ENCODE results near the gene SMARCAD1. TPM values are rescaled to one million over a fixed set of nuclear protein-coding genes. Genes with fewer than 3 reads are reported as not detected.

SMARCAD1 gene
- total RNA-seq, 1 donor from 2014 or later: 24.2 TPM

DNA sequence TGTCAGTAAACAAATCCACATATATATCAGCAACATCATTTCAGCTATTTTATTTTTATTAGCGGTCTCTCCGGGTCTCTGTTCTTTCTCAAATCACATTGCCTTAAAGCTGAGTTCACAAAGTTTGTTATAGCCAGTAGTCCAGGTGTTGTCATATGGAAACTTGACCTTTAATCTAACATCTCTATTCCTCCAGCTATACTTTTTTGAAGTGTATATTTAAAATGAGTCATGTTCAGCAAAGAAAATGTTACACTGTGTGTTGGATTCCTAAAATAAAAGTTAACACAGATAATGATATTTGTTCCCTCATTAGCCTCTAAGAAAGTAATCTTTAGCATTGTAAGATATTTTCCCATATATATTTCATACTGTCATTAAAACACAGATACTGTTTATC is 63.6 kb downstream of the SMARCAD1 start:
- Histone ChIP-seq H3K36me3 (peaks cover 64% of the 10 kb centered on the region), H3K4me3 (no peak overlapping the region), H3K27ac (no peak overlapping the region), H3K27me3 (ENCODE audit: low read depth) (no peaks in the 10 kb centered on the region), H3K4me1 (no peaks in the 10 kb centered on the region), H3K9me3 (no peaks in the 10 kb centered on the region)
- intact Hi-C loops (cut with DNase I): no loop called here
- ATAC-seq (no peak), DNase-seq (no peak)
- TF ChIP-seq, protein P1, sequence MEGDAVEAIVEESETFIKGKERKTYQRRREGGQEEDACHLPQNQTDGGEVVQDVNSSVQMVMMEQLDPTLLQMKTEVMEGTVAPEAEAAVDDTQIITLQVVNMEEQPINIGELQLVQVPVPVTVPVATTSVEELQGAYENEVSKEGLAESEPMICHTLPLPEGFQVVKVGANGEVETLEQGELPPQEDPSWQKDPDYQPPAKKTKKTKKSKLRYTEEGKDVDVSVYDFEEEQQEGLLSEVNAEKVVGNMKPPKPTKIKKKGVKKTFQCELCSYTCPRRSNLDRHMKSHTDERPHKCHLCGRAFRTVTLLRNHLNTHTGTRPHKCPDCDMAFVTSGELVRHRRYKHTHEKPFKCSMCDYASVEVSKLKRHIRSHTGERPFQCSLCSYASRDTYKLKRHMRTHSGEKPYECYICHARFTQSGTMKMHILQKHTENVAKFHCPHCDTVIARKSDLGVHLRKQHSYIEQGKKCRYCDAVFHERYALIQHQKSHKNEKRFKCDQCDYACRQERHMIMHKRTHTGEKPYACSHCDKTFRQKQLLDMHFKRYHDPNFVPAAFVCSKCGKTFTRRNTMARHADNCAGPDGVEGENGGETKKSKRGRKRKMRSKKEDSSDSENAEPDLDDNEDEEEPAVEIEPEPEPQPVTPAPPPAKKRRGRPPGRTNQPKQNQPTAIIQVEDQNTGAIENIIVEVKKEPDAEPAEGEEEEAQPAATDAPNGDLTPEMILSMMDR (IDR thresholded peaks at IDR 0.05): no peak

DNA sequence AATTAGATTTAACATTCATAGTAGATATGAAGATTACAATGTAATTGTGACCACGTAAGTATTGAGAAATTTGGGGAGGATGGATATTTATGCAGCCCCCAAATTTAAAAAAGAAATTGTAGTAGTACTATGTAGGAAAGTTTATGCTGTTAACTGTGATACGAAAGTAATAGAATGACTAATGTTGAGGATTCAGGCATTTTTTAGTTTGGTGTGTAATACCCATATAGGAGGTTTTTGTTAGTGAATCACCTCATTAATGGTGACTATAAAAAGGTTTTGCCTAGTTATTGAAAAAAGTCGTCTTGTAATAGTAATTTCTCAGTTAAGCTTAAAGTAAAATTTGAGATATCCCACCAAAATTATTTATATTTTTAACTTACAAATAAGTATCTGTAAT is 67.2 kb downstream of the SMARCAD1 start:
- intact Hi-C loops (cut with DNase I): no loop called here
- Histone ChIP-seq H3K27ac (no peak overlapping the region), H3K4me1 (no peaks in the 10 kb centered on the region), H3K36me3 (peaks cover 93% of the 10 kb centered on the region), H3K27me3 (ENCODE audit: low read depth) (no peaks in the 10 kb centered on the region), H3K4me3 (no peak overlapping the region), H3K9me3 (no peaks in the 10 kb centered on the region)
- ATAC-seq (no peak), DNase-seq (no peak)
- TF ChIP-seq, protein P1 (IDR thresholded peaks at IDR 0.05): no peak

DNA sequence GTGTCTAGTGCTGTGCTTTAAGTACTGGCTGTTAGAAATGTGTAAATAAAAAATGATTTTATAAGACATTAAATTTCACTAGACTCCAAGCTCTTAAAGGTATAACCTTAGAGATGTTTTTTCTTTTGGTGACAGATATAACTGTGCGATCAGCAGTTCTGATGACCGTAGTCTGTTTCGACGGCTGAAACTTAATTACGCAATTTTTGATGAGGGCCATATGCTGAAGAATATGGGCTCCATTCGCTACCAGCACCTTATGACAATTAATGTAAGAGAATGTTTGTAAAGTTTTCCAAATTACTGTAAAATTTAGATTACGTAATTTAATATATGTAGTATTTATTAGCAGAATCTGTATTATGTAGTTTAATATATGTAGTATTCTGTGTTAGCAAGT is 68.5 kb downstream of the SMARCAD1 start:
- TF ChIP-seq, protein P1 (IDR thresholded peaks at IDR 0.05): no peak
- Histone ChIP-seq H3K4me1 (no peaks in the 10 kb centered on the region), H3K27me3 (ENCODE audit: low read depth) (no peaks in the 10 kb centered on the region), H3K27ac (no peak overlapping the region), H3K4me3 (no peak overlapping the region), H3K9me3 (no peaks in the 10 kb centered on the region), H3K36me3 (peaks cover 98% of the 10 kb centered on the region)
- DNase-seq (no peak), ATAC-seq (no peak)
- intact Hi-C loops (cut with DNase I): no loop called here

DNA sequence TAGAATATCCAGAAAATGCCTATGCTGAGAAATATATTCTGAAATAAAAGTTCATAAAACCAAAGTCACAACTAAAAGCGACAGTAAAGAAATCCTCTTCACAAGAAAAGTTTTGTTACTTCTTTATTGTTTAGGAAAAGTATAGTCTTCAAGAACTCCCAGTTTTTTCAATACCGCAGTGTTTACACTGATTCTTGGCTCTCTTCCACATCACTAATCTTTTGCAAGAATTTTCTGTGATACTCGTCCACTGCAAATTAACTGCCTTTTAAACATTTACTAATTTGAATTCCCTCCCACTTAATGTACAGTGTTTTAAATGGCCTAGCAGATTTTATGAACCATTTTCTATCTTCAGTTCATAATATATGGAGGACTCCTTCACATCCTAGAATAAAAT is 69.9 kb downstream of the SMARCAD1 start:
- Histone ChIP-seq H3K27ac (no peak overlapping the region), H3K4me1 (no peaks in the 10 kb centered on the region), H3K4me3 (no peak overlapping the region), H3K27me3 (ENCODE audit: low read depth) (no peaks in the 10 kb centered on the region), H3K36me3 (peaks cover 93% of the 10 kb centered on the region), H3K9me3 (no peaks in the 10 kb centered on the region)
- DNase-seq: no peak
- no peak for ATAC-seq
- TF ChIP-seq, protein P1 (IDR thresholded peaks at IDR 0.05): no peak
- intact Hi-C loops (cut with DNase I): no loop called here

DNA sequence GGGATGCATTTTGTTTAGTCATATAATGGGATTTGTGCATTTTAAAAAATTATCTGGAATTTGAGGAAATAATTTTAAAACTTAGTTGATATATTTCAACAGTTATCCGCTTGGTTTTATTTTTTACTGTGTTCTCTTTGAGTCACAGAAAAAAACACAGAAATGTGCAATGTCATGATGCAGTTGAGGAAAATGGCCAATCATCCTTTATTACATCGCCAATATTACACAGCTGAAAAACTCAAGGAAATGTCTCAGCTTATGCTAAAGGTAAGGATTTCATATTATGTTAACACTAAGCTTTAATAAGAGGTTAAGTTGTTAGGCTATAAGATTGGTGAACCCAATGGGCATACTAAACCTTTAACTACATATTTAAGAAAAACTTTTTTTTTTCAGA is 71.1 kb downstream of the SMARCAD1 start:
- TF ChIP-seq, protein P1 (IDR thresholded peaks at IDR 0.05): no peak
- Histone ChIP-seq H3K36me3 (peaks cover 93% of the 10 kb centered on the region), H3K9me3 (no peaks in the 10 kb centered on the region), H3K27ac (no peak overlapping the region), H3K27me3 (ENCODE audit: low read depth) (no peaks in the 10 kb centered on the region), H3K4me1 (no peaks in the 10 kb centered on the region), H3K4me3 (no peak overlapping the region)
- no peak for ATAC-seq
- no peak for DNase-seq
- intact Hi-C loops (cut with DNase I): no loop called here

DNA sequence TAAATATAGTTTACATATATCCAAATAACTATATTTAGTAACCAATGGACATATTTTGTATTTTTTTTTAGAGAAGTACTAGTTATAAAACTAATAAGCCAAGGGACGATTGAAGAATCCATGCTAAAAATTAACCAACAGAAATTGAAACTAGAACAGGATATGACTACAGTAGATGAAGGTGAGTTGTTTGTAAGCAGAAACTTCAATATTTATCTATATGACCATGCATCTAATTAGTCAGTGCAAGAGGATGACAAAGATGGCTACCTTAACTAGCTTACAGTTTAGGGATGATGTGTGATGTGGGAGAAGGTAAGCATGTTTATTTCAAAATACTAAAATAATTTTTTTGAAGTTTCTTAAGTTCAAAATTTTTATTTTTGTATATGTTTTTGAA is 77.2 kb downstream of the SMARCAD1 start:
- intact Hi-C loops (cut with DNase I): no loop called here
- H3K36me3 ChIP-seq: peaks cover 90% of the 10 kb centered on the region
- H3K4me1 ChIP-seq: no peaks in the 10 kb centered on the region
- H3K27me3 ChIP-seq (ENCODE audit: low read depth): no peaks in the 10 kb centered on the region
- ATAC-seq: no peak
- no peak overlapping the region for H3K4me3 ChIP-seq
- no peak for DNase-seq
- TF ChIP-seq, protein P1 (IDR thresholded peaks at IDR 0.05): no peak
- no peaks in the 10 kb centered on the region for H3K9me3 ChIP-seq
- no peak overlapping the region for H3K27ac ChIP-seq
